Measurements from ENCODE around the gene CALML4.

DNA sequence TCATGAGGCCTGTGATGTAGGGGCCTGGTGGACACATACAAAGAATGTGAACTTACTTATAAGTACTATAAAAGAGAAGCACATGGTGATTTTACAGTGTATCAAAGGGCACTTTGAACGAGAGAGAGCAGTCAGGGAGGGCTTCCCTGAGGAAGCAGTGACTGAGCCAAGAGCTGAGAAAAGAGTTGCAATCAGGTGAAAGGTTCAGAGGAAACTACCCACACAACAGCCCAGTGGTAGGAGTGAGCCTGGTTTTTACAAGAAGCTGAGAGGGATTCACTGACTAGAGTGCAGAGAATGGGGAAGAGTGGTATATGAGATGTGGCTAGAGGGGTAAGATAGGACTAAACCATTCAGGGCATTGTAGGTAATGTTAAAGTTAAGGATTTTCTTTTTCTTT, 57.1 kb downstream of the CALML4 start:
- TF ChIP-seq, protein P1, sequence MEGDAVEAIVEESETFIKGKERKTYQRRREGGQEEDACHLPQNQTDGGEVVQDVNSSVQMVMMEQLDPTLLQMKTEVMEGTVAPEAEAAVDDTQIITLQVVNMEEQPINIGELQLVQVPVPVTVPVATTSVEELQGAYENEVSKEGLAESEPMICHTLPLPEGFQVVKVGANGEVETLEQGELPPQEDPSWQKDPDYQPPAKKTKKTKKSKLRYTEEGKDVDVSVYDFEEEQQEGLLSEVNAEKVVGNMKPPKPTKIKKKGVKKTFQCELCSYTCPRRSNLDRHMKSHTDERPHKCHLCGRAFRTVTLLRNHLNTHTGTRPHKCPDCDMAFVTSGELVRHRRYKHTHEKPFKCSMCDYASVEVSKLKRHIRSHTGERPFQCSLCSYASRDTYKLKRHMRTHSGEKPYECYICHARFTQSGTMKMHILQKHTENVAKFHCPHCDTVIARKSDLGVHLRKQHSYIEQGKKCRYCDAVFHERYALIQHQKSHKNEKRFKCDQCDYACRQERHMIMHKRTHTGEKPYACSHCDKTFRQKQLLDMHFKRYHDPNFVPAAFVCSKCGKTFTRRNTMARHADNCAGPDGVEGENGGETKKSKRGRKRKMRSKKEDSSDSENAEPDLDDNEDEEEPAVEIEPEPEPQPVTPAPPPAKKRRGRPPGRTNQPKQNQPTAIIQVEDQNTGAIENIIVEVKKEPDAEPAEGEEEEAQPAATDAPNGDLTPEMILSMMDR (IDR thresholded peaks at IDR 0.05): no peak
- no peak for TF ChIP-seq POLR2A (IDR thresholded peaks at IDR 0.05)

Data from body of pancreas (tissue), 4 donors.